ENCODE results near the gene PATE4.

The PATE4 gene

DNA sequence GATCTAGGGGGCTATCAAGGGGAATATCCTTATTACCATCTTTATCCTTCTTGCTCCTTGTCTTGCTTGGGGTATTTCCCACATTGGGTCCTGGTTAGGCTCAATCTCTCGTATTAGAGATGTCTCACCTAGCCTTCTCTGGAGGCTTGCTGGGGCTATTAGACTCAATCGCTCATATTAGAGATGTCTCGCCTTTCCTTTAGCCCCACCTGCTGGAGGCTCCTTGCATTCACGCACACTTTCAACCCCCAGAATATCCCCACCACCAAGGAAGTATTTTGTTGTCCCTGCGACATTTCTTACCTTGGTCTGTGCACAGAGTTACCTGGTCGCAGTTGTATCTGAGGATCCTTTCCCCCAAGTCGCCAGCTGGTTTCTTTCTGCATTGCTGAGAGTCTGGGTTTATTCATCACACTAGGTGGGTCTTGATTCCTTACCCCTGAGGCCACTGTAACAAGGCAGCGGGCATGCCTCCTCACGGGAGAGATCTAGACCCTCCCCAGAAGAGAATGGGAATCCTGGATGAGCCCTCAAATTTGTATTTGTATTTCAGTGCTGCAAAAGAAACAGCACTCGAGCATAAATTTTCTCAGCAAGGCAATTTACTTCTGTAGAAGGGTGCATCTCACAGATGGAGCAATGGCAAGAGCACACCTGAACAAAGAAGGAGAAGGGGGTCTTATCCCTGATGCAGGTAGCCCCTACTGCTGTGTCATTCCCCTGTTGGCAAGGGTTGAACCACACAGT lies 38.4 kb downstream of the PATE4 start:
- DNase-seq (ENCODE audit: low read depth) = peak; percentile 42
- TF ChIP-seq, protein P1, sequence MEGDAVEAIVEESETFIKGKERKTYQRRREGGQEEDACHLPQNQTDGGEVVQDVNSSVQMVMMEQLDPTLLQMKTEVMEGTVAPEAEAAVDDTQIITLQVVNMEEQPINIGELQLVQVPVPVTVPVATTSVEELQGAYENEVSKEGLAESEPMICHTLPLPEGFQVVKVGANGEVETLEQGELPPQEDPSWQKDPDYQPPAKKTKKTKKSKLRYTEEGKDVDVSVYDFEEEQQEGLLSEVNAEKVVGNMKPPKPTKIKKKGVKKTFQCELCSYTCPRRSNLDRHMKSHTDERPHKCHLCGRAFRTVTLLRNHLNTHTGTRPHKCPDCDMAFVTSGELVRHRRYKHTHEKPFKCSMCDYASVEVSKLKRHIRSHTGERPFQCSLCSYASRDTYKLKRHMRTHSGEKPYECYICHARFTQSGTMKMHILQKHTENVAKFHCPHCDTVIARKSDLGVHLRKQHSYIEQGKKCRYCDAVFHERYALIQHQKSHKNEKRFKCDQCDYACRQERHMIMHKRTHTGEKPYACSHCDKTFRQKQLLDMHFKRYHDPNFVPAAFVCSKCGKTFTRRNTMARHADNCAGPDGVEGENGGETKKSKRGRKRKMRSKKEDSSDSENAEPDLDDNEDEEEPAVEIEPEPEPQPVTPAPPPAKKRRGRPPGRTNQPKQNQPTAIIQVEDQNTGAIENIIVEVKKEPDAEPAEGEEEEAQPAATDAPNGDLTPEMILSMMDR (conservative IDR thresholded peaks at IDR 0.05; ENCODE audit: control insufficient read depth, insufficient read depth, low read depth, low read length) = peak; percentile 61
- no peak overlapping the region for H3K4me3 ChIP-seq (ENCODE audit: control insufficient read depth, low read depth, low read length)

DNA sequence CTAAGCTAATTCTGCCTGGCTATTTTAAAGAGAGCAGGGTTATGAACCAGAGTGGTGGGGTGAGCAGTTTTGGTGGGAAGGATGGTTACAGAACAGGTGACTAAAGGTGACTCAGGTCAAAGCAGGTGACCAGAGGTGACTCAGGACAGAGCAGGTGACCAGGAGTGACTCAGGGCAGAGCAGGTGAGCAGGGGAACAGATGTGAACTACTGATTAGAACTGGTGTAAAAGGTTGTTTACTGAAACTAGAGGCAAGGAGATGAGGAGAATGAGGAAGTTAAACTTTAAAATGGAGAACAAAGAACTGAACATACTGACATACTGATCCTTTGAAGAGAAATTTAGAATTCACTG lies 39.0 kb downstream of the PATE4 start:
- TF ChIP-seq, protein P1 (conservative IDR thresholded peaks at IDR 0.05; ENCODE audit: control insufficient read depth, insufficient read depth, low read depth, low read length) = no peak
- DNase-seq (ENCODE audit: low read depth) = no peak
- no peak overlapping the region for H3K4me3 ChIP-seq (ENCODE audit: control insufficient read depth, low read depth, low read length)

DNA sequence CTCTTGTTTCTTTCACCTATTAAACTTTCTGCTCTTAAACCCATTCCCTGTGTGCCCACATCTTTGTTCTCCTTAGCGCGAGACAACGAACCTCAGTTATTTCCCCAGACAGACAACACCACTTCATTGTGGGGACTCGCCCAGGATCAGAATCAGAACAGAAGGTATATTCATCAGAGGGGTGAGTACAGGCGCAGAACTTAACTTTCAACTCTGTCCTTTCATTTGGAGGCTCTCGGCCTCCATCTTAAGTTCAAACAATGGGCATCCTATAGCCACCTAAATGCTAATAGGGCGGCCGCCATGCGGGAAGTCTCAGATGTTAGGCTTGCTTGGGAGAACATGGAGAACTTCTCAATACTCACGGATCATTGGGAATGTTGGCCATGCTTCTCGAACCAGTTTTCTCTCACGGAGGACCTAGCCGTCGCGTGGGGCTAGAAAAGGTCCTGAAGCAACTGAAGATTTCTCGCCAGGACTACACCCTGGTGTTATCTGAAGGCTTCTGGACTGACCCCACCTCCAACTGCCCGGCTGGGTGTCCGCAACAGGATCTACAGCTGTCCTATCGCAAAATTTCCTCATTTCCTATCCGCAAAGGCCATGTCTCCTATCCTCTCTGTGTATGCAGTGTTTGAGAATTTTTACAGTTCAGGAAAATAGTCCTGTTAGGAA lies 40.9 kb downstream of the PATE4 start:
- TF ChIP-seq, protein P1 (conservative IDR thresholded peaks at IDR 0.05; ENCODE audit: control insufficient read depth, insufficient read depth, low read depth, low read length) = no peak
- DNase-seq (ENCODE audit: low read depth) = no peak
- peak overlapping the region; percentile 16 for H3K4me3 ChIP-seq (ENCODE audit: control insufficient read depth, low read depth, low read length)

DNA sequence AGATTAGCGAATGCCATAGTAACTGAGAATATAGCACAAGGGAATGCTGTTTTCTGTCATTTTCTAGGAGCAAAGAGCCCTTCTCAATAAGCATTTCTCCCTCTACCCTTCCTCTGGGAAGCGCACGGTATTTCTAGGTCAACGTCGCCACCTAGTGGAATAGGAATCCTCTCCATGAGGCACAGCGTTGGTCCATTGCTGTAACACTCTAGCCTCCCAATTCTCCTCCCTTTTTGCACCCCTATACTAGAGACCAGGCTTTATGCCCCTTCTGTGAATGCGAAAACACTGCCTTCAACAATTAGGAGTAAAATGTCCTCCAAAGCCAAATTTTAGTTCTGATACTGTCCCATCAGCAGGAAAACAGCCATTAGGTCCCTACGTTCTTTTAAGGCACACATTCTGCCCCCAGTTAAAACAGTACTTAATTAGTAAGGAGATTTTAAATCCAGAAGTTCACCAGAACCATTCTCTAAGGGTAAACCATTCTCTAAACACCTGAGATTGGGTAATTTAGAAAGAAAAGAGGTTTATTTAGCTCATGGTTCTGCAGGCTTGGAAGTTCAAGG lies 41.5 kb downstream of the PATE4 start:
- TF ChIP-seq, protein P1 (conservative IDR thresholded peaks at IDR 0.05; ENCODE audit: control insufficient read depth, insufficient read depth, low read depth, low read length) = peak; percentile 92
- peak; percentile 74 for DNase-seq (ENCODE audit: low read depth)
- H3K4me3 ChIP-seq (ENCODE audit: control insufficient read depth, low read depth, low read length) = peak overlapping the region; percentile 16

DNA sequence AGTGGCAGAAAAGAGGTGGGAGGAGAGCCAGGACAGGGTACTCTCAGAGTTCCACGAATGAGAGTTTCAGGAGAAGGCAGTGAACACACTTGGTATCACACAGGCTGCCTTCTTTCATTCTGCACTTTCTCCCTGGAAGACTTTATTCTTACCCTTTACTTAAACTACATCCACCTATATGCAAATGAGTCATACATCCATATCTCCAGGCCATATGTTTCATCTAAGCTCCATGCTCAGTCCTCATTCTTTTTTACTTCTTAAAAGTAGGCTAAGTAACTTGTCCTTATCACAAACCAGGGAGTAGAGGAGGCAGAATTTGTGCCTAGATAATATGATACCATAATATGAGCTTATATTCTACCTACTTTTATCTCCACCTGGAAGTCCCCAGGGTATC lies 48.2 kb downstream of the PATE4 start:
- no peak for DNase-seq (ENCODE audit: low read depth)
- no peak overlapping the region for H3K4me3 ChIP-seq (ENCODE audit: control insufficient read depth, low read depth, low read length)
- TF ChIP-seq, protein P1 (conservative IDR thresholded peaks at IDR 0.05; ENCODE audit: control insufficient read depth, insufficient read depth, low read depth, low read length) = no peak

DNA sequence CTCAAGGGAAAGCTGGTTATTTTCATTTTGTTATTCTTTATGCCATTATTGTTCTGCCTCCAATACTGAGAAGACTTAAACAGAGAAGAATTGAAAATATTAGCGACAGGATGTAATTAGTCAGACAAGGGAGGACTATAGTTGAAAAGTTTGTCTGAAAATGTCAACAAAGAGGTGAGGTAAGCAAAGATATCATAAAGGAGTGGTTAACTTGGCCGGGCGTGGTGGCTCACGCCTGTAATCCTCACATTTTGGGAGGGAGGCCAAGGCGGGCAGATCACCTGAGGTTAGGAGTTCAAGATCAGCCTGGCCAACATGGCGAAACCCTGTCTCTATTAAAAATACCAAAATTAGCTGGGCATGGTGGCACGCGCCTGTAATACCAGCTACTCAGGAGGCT lies 50.3 kb downstream of the PATE4 start:
- H3K4me3 ChIP-seq (ENCODE audit: control insufficient read depth, low read depth, low read length) = no peak overlapping the region
- TF ChIP-seq, protein P1 (conservative IDR thresholded peaks at IDR 0.05; ENCODE audit: control insufficient read depth, insufficient read depth, low read depth, low read length) = no peak
- DNase-seq (ENCODE audit: low read depth) = no peak
